ENCODE results near the gene IL10RB.
A peak's percentile ranks its signal among the peaks of the same experiment; 100 is the strongest.
"Not testable (repeated sequence)": the region's sequence is repeated elsewhere in the genome, so short reads cannot be mapped to it uniquely, and the experiment has no call there.

Gene IL10RB

DNA sequence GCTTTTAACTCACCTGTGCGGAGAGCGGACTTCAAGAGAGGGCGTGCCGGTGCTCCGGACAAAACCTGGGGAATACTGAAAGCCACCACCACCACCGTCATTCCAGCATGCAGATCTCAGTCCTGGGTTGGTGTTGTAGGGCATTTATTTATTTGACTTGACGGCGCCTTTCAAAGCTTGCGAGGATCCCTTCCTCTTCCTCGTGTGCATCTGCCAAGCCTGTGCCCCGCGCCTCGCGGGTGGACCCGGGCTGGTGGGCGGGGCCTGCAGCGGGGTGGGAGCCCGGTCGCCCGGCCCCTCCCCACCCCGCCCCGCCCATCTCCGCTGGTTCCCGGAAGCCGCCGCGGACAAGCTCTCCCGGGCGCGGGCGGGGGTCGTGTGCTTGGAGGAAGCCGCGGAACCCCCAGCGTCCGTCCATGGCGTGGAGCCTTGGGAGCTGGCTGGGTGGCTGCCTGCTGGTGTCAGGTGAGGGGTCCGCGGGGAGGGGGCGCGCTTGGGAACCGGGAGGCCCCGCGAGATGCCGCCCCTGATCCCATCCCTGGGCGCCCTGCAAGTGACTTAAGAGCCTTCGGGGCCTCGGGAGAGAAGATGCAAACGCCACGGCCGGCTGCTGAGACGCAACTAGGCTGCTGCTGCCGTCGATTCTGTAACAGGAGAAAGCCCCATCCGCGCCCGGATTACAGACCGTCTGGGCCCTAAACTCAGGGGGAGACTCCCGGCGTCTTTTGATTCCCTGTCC is at the start of gene IL10RB:
Gene IL10RB (plus strand): TSS at position 318 of the 739 bp plus-strand sequence. CDS start 99 bp downstream, at position 417.
- TF ChIP-seq, protein P1, sequence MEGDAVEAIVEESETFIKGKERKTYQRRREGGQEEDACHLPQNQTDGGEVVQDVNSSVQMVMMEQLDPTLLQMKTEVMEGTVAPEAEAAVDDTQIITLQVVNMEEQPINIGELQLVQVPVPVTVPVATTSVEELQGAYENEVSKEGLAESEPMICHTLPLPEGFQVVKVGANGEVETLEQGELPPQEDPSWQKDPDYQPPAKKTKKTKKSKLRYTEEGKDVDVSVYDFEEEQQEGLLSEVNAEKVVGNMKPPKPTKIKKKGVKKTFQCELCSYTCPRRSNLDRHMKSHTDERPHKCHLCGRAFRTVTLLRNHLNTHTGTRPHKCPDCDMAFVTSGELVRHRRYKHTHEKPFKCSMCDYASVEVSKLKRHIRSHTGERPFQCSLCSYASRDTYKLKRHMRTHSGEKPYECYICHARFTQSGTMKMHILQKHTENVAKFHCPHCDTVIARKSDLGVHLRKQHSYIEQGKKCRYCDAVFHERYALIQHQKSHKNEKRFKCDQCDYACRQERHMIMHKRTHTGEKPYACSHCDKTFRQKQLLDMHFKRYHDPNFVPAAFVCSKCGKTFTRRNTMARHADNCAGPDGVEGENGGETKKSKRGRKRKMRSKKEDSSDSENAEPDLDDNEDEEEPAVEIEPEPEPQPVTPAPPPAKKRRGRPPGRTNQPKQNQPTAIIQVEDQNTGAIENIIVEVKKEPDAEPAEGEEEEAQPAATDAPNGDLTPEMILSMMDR (IDR thresholded peaks at IDR 0.05; ENCODE audit: low read length, missing control alignments): no peak
- DNase-seq (ENCODE audit: low read depth): peak; percentile 40
- H3K4me3 ChIP-seq (replicated peaks; ENCODE audit: low read depth, low read length): peak within 1 kb of the TSS; percentile 80

DNA sequence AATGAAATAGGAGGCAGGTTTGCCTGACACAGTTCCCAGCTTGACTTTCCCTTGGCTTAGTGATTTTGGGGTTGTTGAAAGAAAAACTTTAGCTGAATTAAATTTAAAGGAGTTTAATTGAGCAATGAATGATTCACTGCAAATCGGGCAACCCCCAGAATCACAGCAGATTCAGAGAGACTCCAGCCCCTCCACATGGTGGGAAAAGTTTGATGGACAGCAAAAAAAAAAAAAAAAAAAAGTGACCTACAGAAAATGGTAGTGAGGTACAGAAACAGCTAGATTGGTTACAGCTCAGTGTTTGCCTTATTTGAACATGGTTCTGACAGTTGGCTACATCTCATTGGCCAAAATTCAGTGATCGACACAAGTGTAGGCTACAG is 49.0 kb upstream of the IL10RB start:
- no peak for DNase-seq (ENCODE audit: low read depth)
- TF ChIP-seq, protein P1 (IDR thresholded peaks at IDR 0.05; ENCODE audit: low read length, missing control alignments): no peak
- H3K4me3 ChIP-seq (replicated peaks; ENCODE audit: low read depth, low read length): no peak overlapping the region

DNA sequence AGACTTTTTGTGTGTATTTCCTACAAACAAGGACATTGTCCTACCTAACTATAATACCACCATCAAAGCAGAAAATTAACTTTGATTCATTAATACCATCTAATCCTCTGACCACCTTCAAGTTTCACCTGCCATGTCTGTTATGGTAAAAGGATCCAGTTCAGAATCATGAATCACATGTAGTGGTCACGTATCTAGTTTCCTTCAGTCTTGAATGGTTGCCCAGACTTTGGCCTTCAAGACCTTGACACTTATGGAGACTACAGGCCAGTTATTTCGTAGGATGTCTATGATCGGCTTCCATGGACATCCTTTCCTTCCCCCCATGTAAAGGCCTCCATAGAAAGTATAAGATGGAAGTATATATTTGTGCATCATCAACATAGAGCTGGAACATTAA is 46.9 kb upstream of the IL10RB start:
- no peak for DNase-seq (ENCODE audit: low read depth)
- TF ChIP-seq, protein P1 (IDR thresholded peaks at IDR 0.05; ENCODE audit: low read length, missing control alignments): no peak
- no peak overlapping the region for H3K4me3 ChIP-seq (replicated peaks; ENCODE audit: low read depth, low read length)

DNA sequence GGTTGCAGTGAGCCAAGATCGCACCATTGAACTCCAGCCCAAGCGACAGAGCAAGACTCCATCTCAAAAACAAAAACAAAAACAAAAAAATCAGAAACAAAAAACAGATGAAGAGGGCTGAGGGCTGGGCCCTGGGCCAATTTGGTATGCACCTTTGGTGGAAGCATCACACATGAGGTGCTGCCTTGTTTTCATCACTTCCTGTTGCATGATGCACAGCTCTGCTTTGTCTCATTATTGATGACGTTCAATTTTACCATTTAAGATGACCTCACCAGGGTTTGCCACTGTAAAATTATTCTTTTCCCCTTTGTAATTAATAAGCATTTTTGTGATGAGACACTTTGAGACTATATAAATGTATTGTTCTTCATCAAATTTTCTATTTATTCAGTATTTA is 46.2 kb upstream of the IL10RB start:
- no peak overlapping the region for H3K4me3 ChIP-seq (replicated peaks; ENCODE audit: low read depth, low read length)
- DNase-seq (ENCODE audit: low read depth): no peak
- TF ChIP-seq, protein P1 (IDR thresholded peaks at IDR 0.05; ENCODE audit: low read length, missing control alignments): no peak

DNA sequence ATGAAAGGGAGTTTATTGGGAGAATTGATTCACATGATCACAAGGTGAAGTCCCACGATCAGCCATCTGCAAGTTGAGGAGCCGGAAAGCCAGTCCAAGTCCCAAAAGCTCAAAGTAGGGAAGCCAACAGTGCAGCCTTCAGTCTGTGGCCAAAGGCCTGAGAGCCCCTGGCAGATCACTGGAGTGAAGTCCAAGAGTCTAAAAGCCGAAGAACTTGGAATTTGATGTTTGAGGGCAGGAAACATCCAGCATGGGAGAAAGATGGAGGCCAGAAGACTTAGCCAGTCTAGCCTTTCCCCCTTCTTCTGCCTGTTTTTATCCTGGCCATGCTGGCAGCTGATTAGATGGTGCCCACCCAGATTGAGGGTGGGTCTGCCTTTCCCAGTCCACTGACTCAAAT is 40.8 kb upstream of the IL10RB start:
- DNase-seq (ENCODE audit: low read depth); H3K4me3 ChIP-seq (replicated peaks; ENCODE audit: low read depth, low read length): not testable (repeated sequence)

DNA sequence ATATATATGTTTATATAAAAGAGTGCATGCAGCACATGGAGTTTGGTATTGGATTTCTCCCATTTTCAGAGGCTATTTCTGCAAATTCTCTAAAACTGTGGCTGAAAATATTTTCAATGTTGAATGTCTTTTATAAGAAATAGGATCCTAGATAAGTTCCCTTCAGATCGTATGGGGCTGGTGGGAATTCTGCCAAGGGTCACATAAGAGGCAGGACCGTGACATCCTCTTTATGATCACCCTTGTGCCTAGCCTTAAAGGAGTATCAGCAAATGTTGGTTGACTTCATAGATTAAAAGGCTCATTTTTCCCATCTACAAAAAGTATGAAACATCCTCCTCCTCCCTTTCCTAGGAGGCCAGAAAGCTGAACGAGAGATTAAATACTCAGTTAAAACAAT is 37.7 kb upstream of the IL10RB start:
- TF ChIP-seq, protein P1 (IDR thresholded peaks at IDR 0.05; ENCODE audit: low read length, missing control alignments): no peak
- no peak overlapping the region for H3K4me3 ChIP-seq (replicated peaks; ENCODE audit: low read depth, low read length)
- no peak for DNase-seq (ENCODE audit: low read depth)

DNA sequence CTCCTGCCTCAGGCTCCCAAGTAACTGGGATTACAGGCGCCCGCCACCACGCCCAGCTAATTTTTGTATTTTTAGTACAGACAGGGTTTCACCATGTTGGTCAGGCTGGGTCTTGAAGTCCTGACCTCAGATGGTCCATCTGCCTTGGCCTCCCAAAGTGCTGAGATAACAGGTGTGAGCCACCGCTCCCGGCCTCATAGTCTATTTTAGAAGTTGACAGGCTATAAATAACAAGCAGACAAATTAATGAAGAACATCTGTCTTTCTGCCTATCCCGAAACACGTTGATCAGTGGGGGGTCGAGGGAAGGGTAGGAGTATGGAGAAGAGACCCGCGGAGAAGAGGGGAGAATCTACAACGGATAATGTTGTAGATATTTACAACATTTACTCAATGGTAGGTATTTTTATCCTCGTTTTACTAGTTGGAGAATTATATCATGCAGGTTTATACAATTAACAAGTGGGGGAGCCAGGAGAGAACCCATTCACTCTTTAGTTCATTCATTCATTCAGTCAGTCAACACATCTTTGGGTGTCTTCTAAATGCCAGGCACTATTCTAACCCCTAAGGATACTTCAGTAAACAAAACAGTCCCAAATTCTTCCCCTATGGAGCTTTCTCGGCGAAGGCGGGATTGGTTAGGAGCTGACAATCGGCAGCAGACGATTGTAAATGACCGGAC is 36.9 kb upstream of the IL10RB start:
- peak overlapping the region; percentile 52 for H3K4me3 ChIP-seq (replicated peaks; ENCODE audit: low read depth, low read length)
- TF ChIP-seq, protein P1 (IDR thresholded peaks at IDR 0.05; ENCODE audit: low read length, missing control alignments): no peak
- DNase-seq (ENCODE audit: low read depth): no peak
